Suprapubic skin (tissue), 4 donors: ENCODE results near the gene SUPT5H. TPM values are rescaled to one million over a fixed set of nuclear protein-coding genes. Genes with fewer than 3 reads are reported as not detected.
A peak's percentile ranks its signal among the peaks of the same experiment; 100 is the strongest.

ENCODE experiments used
- DNase-seq, 2 donors: peaks; one replicate each; pipeline ENCODE4 v3.0.0-alpha.2; 2019; ENCODE audit warnings: low spot score in 2 of 2
- H3K27ac ChIP-seq: fragments of 200-600 bp; sonication (generic); one replicate; pipeline ENCODE4 v1.5.1; 2019
- H3K27me3 ChIP-seq: fragments of 200-600 bp; sonication (generic); one replicate; pipeline ENCODE4 v1.5.1; 2019
- H3K36me3 ChIP-seq: fragments of 200-600 bp; sonication (generic); one replicate; pipeline ENCODE4 v1.5.1; 2019
- H3K4me1 ChIP-seq: fragments of 200-600 bp; sonication (generic); one replicate; pipeline ENCODE4 v1.5.1; 2019
- H3K4me3 ChIP-seq: fragments of 200-600 bp; sonication (generic); one replicate; pipeline ENCODE4 v1.5.1; 2019; ENCODE audit warnings: mild to moderate bottlenecking
- H3K9me3 ChIP-seq: fragments of 200-600 bp; sonication (generic); one replicate; pipeline ENCODE4 v1.5.1; 2019
- EP300 ChIP-seq: sonication (generic); formaldehyde crosslinking; IDR thresholded peaks from one replicate; pipeline ENCODE4 v1.6.1; 2017; ENCODE audit warnings: antibody characterized with exemption
- POLR2A ChIP-seq, 2 donors: fragments of 450-650 bp; IDR thresholded peaks; one replicate each; pipeline ENCODE4 v1.6.1; 2017; ENCODE audit warnings: antibody characterized with exemption in 2 of 2, mild to moderate bottlenecking in 2 of 2, moderate library complexity in 2 of 2
- POLR2AphosphoS5 ChIP-seq, 3 donors: sonication (generic); formaldehyde crosslinking; IDR thresholded peaks; one replicate each; pipeline ENCODE4 v1.6.1; 2017; ENCODE audit warnings: antibody characterized with exemption in 3 of 3
- WGBS: methylation state at CpG from one replicate; pipeline ENCODE4 v1.1.5; 2018; 5-methylcytosine and 5-hydroxymethylcytosine counted together
- total RNA-seq, 4 donors: library from RNA; depleted of rRNA; stranded (reverse); fragments of >200 nt; gene quantifications; one replicate each; pipeline ENCODE4 v1.1.0, GENCODE V29; 2016
- TF ChIP-seq, protein P1 (sequence below), 2 donors: fragments of 200-600 bp in 1 of 2; fragments of 450-650 bp in 1 of 2; sonication (generic) in 1 of 2; IDR thresholded peaks; one replicate each; pipeline ENCODE4 v1.5.1; 2016 to 2019; ENCODE audit warnings: antibody characterized with exemption in 2 of 2, mild to moderate bottlenecking in 1 of 2, moderate library complexity in 1 of 2

SUPT5H gene
- total RNA-seq, 4 donors from 2014 or later, result 59.4 to 135 (median 75.4) TPM

DNA sequence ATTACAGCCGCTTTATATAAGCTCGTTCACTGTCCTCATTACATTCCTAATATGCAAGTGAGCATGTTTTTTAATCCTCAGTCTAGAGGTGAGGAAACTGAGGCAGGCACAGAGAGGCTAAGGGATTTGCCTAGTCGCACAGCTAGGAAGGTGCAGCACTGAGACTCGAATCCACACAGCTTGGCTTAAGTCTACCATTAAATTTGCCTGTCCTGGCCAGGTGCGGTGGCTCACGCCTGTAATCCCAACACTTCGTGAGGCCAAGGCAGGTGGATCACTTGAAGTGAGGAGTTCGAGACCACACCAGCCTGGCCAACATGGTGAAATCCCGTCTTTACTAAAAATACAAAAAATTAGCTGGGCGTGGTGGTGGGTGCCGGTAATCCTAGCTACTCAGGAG, 17.7 kb upstream of the SUPT5H start:
- no peak overlapping the region for H3K27ac ChIP-seq
- H3K27me3 ChIP-seq, result no peaks in the 10 kb centered on the region
- 91% methylated on average over 11 of the region's 11 CpGs for whole genome bisulfite sequencing
- no peaks in the 10 kb centered on the region for H3K9me3 ChIP-seq
- TF ChIP-seq, protein P1, sequence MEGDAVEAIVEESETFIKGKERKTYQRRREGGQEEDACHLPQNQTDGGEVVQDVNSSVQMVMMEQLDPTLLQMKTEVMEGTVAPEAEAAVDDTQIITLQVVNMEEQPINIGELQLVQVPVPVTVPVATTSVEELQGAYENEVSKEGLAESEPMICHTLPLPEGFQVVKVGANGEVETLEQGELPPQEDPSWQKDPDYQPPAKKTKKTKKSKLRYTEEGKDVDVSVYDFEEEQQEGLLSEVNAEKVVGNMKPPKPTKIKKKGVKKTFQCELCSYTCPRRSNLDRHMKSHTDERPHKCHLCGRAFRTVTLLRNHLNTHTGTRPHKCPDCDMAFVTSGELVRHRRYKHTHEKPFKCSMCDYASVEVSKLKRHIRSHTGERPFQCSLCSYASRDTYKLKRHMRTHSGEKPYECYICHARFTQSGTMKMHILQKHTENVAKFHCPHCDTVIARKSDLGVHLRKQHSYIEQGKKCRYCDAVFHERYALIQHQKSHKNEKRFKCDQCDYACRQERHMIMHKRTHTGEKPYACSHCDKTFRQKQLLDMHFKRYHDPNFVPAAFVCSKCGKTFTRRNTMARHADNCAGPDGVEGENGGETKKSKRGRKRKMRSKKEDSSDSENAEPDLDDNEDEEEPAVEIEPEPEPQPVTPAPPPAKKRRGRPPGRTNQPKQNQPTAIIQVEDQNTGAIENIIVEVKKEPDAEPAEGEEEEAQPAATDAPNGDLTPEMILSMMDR (IDR thresholded peaks at IDR 0.05), result no peak
- TF ChIP-seq POLR2AphosphoS5 (IDR thresholded peaks at IDR 0.05) (no peak), EP300 (no peak), POLR2A (IDR thresholded peaks at IDR 0.05) (no peak)
- H3K4me1 ChIP-seq, result peaks cover 15% of the 10 kb centered on the region
- H3K4me3 ChIP-seq, result no peak overlapping the region
- no peak for DNase-seq
- peaks cover 32% of the 10 kb centered on the region for H3K36me3 ChIP-seq

DNA sequence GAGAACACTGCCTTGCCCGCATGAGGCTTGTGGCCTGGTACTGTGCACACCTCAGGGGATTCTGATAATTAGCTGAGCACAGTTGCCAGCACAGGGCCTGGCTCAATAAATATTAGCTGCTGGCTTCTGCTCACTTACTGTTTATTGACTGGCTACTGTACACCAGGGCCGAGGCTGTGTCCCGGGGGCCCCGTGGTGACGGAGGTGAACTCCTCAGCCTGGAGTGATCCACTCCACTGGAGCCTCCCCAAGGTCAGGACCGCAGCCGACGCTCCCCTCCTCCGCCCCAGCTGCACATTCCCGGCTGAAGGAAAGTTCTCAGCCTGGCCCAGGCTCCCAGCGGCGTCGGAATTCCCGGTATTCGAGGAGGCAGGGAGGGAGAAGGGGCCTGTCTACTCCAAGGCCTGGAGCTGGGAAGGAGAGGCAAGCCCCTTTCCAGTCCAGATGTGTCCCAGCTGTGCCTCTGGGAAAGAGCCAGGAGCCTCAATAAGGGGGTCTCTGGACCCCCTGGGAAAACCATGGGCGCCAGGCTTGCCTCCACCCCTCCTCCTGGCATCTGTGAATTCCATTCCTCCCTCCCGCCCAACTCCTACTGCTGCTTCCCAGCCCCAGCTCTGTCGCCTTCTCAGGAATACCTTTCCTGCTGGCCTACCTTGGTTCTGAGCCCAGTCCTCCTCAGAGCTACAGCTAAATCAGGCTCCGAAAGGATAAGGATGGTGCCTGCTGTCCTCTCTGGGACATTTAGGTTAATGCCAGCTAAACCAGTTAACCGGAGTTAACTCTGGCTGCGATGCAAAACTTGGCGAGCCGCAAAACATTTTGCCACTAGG, 16.9 kb upstream of the SUPT5H start:
- Histone ChIP-seq H3K36me3 (peaks cover 34% of the 10 kb centered on the region), H3K27me3 (no peaks in the 10 kb centered on the region), H3K4me3 (no peak overlapping the region), H3K9me3 (no peaks in the 10 kb centered on the region), H3K4me1 (peaks cover 16% of the 10 kb centered on the region), H3K27ac (peak overlapping the region; percentile 40)
- DNase-seq, result no peak
- WGBS, result 34% methylated on average over 14 of the region's 23 CpGs
- TF ChIP-seq POLR2AphosphoS5 (IDR thresholded peaks at IDR 0.05) (no peak), EP300 (no peak), POLR2A (IDR thresholded peaks at IDR 0.05) (no peak)
- TF ChIP-seq, protein P1 (IDR thresholded peaks at IDR 0.05), result no peak

DNA sequence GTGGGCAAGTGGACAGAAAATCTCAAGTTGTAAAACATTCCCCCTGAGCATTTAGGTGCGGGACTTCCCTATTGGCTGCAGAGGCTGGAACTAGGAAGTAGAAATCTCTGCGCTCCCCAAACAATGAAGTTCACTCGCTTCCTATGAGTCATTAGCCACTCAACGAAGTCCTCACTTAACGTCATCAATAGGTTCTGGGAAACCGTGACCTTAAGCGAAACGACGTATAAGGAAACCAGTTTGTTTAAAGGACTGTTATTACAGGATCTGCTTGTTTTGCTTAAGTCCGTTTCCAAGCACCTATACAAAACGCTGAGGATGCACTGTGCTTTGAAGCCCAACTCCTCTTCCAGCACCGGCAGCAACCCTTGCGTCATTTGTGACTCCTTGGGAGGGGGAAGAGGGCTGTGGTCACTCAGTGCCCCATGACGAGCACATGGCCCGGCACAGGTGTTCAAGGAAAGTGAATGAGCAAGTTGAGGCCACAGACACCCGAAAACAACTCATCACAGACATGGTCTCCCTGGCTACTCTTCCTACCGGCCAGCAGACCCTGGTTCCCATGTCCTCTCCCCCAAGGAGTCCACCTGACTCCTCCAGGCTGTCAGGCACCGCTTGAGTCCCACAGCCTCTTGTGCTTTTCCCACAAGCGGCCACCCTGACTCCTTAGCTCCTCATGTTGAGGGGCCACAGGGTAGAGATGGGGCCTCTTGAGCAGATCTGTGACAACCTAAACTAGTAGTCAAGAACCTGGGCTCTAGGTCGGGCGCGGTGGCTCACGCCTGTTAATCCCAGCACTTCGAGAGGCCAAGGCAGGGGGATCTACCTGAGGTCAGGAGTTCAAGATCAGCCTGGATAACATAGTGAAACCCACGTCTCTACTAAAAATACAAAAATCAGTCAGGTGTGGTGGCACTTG, 14.4 kb upstream of the SUPT5H start:
- TF ChIP-seq EP300 (peak; percentile 9), POLR2A (IDR thresholded peaks at IDR 0.05) (no peak), POLR2AphosphoS5 (IDR thresholded peaks at IDR 0.05) (peak in 2 of 3 donors; percentile 23 to 54)
- TF ChIP-seq, protein P1 (IDR thresholded peaks at IDR 0.05), result no peak
- Histone ChIP-seq H3K4me1 (peaks cover 34% of the 10 kb centered on the region), H3K36me3 (peaks cover 32% of the 10 kb centered on the region), H3K4me3 (no peak overlapping the region), H3K27ac (peak overlapping the region; percentile 82), H3K9me3 (no peaks in the 10 kb centered on the region), H3K27me3 (no peaks in the 10 kb centered on the region)
- WGBS, result 61% methylated on average over 15 of the region's 25 CpGs
- no peak for DNase-seq

DNA sequence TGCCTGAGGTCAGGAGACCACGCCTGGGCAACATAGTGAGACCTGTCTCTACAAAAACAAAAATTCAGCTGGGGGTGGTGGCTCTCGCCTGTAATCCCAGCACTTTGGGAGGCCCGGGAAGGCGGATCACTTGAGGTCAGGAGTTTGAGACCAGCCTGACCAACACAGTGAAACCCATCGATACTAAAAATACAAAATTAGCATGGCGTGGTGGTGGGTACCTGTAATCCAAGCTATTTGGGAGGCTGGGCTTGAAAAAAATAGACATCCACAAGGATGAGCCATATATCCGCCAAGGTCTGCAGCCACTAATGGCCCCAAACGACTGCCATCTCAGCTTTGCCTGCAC, 12.7 kb upstream of the SUPT5H start:
- H3K36me3 ChIP-seq, result peaks cover 32% of the 10 kb centered on the region
- no peak for DNase-seq
- H3K27me3 ChIP-seq, result no peaks in the 10 kb centered on the region
- peaks cover 44% of the 10 kb centered on the region for H3K4me1 ChIP-seq
- no peak overlapping the region for H3K27ac ChIP-seq
- H3K9me3 ChIP-seq, result no peaks in the 10 kb centered on the region
- no peak overlapping the region for H3K4me3 ChIP-seq
- TF ChIP-seq, protein P1 (IDR thresholded peaks at IDR 0.05), result no peak
- TF ChIP-seq POLR2AphosphoS5 (IDR thresholded peaks at IDR 0.05) (no peak), EP300 (no peak), POLR2A (IDR thresholded peaks at IDR 0.05) (no peak)
- 92% methylated on average over 8 of the region's 8 CpGs for WGBS
